SK-N-SH treated with all-trans-retinoic acid at 6 μM for 48 hours (cell line): Measurements from ENCODE around the gene HYI.

Source experiments
- ATAC-seq: fragments of 200-7000 bp; cut with Tn5 transposase; 3 replicates; pipeline ENCODE4 v1.9.1; 2020; ENCODE audit warnings: mild to moderate bottlenecking, moderate library complexity
- ARNTL ChIP-seq: fragments of 450-650 bp; formaldehyde crosslinking; IDR thresholded peaks from 2 replicates; pipeline ENCODE4 v1.5.0; 2020; ENCODE audit warnings: low read depth, mild to moderate bottlenecking, moderate library complexity, borderline replicate concordance
- BACH2 ChIP-seq: fragments of 250-450 bp; sonication (Bioruptor Pico); IDR thresholded peaks from 2 replicates; pipeline ENCODE4 v1.9.0; 2021; ENCODE audit warnings: mild to moderate bottlenecking, borderline replicate concordance
- CSDC2 ChIP-seq: fragments of 250-450 bp; sonication (Bioruptor Pico); IDR thresholded peaks from 2 replicates; pipeline ENCODE4 v1.5.0; 2020; ENCODE audit warnings: mild to moderate bottlenecking, moderate library complexity
- ESRRG ChIP-seq: fragments of 250-450 bp; sonication (Bioruptor Pico); IDR thresholded peaks from 2 replicates; pipeline ENCODE4 v1.6.1; 2021; ENCODE audit warnings: mild to moderate bottlenecking
- GLIS3 ChIP-seq: fragments of 250-450 bp; sonication (Bioruptor Pico); IDR thresholded peaks from 2 replicates; pipeline ENCODE4 v1.5.0; 2020; ENCODE audit warnings: mild to moderate bottlenecking, moderate library complexity
- ISL1 ChIP-seq: fragments of 250-450 bp; sonication (Bioruptor Pico); IDR thresholded peaks from 2 replicates; pipeline ENCODE4 v2.1.2; 2022; ENCODE audit warnings: mild to moderate bottlenecking, moderate library complexity
- OSR1 ChIP-seq: fragments of 250-450 bp; sonication (Bioruptor Pico); IDR thresholded peaks from 2 replicates; pipeline ENCODE4 v1.8.0; 2022; ENCODE audit warnings: moderate library complexity, mild to moderate bottlenecking, inconsistent platforms
- PPARA ChIP-seq: fragments of 250-450 bp; sonication (Bioruptor Pico); IDR thresholded peaks from 2 replicates; pipeline ENCODE4 v1.5.0; 2020; ENCODE audit warnings: mild to moderate bottlenecking, borderline replicate concordance
- RARB ChIP-seq: fragments of 250-450 bp; sonication (Bioruptor Pico); IDR thresholded peaks from 2 replicates; pipeline ENCODE4 v1.8.0; 2021; ENCODE audit warnings: mild to moderate bottlenecking, moderate library complexity
- SNAI2 ChIP-seq: fragments of 250-450 bp; sonication (Bioruptor Pico); IDR thresholded peaks from 2 replicates; pipeline ENCODE4 v1.5.0; 2020; ENCODE audit warnings: mild to moderate bottlenecking, moderate library complexity
- TCF4 ChIP-seq: fragments of 250-450 bp; sonication (Bioruptor Pico); IDR thresholded peaks from 2 replicates; pipeline ENCODE4 v1.8.0; 2021; ENCODE audit warnings: mild to moderate bottlenecking, moderate library complexity, borderline replicate concordance
- TOX ChIP-seq: fragments of 250-450 bp; sonication (Bioruptor Pico); IDR thresholded peaks from 2 replicates; pipeline ENCODE4 v1.8.0; 2021; ENCODE audit warnings: mild to moderate bottlenecking, moderate library complexity, borderline replicate concordance
- ZC3H10 ChIP-seq: fragments of 250-450 bp; sonication (Bioruptor Pico); IDR thresholded peaks from 2 replicates; pipeline ENCODE4 v1.5.1; 2021; ENCODE audit warnings: mild to moderate bottlenecking, moderate library complexity
- ZFP3 ChIP-seq: fragments of 250-450 bp; sonication (Bioruptor Pico); IDR thresholded peaks from 2 replicates; pipeline ENCODE4 v1.5.0; 2020; ENCODE audit warnings: mild to moderate bottlenecking, moderate library complexity
- ZFP30 ChIP-seq: fragments of 450-650 bp; formaldehyde crosslinking; IDR thresholded peaks from 2 replicates; pipeline ENCODE4 v1.5.0; 2022; ENCODE audit warnings: mild to moderate bottlenecking, moderate library complexity
- ZNF565 ChIP-seq: fragments of 450-650 bp; formaldehyde crosslinking; conservative IDR thresholded peaks from 2 replicates; pipeline ENCODE4 v1.5.0; 2020; ENCODE audit warnings: low read depth, mild to moderate bottlenecking, moderate library complexity
- ZNF8 ChIP-seq: fragments of 450-650 bp; formaldehyde crosslinking; IDR thresholded peaks from 2 replicates; pipeline ENCODE4 v1.5.0; 2020; ENCODE audit warnings: mild to moderate bottlenecking, moderate library complexity
- TF ChIP-seq, protein P1 (sequence below): fragments of 250-450 bp; sonication (Bioruptor Pico); IDR thresholded peaks from 2 replicates; pipeline ENCODE4 v1.5.1; 2021; ENCODE audit warnings: mild to moderate bottlenecking, moderate library complexity
- TF ChIP-seq, protein P2 (sequence below): fragments of 250-450 bp; sonication (Bioruptor Pico); IDR thresholded peaks from 2 replicates; pipeline ENCODE4 v1.5.0; 2020; ENCODE audit warnings: mild to moderate bottlenecking, moderate library complexity
- TF ChIP-seq, protein P3 (sequence below): fragments of 250-450 bp; sonication (Bioruptor Pico); IDR thresholded peaks from 2 replicates; pipeline ENCODE4 v1.8.0; 2021; ENCODE audit warnings: low read depth, mild to moderate bottlenecking, moderate library complexity, borderline replicate concordance
- TF ChIP-seq, protein P4 (sequence below): fragments of 250-450 bp; sonication (Bioruptor Pico); IDR thresholded peaks from 2 replicates; pipeline ENCODE4 v1.5.1; 2020; ENCODE audit warnings: low read depth, mild to moderate bottlenecking, moderate library complexity

Gene HYI

DNA sequence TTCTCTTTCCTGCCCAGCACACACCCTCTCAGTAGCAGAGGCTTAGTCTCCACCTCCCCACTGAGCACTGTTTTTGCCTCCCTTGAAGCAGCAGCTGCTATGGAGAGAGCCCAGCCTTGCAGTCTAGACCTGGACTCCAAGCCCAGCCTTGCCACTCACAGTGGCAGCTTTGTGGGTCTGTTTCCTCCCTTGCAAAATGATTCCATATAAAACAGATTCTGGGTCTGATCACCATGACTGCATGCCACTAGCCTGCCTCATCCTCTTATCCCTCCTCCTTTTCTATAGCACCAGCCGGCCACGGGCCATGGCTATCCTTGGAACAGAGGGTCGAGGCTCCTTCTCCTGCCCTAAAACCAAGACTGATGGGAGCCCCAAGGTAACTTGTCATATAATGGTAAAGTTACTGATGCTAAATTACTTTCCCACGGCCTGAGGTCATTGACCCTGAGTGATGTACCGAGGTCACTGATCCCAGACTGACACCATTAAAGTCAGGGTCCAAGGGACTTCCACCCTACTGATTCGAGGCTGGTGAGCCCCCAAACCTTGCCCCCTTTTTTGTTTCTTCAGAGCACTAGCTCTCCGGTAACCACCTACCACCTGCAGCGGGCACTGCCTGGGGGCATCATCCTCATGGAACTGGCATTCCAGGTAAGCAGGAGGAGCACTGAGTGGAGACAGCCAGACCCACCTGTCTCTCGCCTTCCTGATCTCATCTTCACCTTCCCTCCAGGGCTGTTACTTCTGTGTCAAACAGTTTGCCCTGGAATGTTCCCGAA is 7.9 kb downstream of the HYI start:
- ATAC-seq, result no peak
- TF ChIP-seq SNAI2, result no peak
- TF ChIP-seq PPARA (CRISPR knock-in tag), result no peak
- TF ChIP-seq BACH2, result no peak
- TF ChIP-seq, protein P1, sequence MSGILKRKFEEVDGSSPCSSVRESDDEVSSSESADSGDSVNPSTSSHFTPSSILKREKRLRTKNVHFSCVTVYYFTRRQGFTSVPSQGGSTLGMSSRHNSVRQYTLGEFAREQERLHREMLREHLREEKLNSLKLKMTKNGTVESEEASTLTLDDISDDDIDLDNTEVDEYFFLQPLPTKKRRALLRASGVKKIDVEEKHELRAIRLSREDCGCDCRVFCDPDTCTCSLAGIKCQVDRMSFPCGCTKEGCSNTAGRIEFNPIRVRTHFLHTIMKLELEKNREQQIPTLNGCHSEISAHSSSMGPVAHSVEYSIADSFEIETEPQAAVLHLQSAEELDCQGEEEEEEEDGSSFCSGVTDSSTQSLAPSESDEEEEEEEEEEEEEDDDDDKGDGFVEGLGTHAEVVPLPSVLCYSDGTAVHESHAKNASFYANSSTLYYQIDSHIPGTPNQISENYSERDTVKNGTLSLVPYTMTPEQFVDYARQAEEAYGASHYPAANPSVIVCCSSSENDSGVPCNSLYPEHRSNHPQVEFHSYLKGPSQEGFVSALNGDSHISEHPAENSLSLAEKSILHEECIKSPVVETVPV, result no peak
- TF ChIP-seq TOX (CRISPR knock-in tag), result no peak
- no peak for TF ChIP-seq OSR1 (CRISPR knock-in tag)

DNA sequence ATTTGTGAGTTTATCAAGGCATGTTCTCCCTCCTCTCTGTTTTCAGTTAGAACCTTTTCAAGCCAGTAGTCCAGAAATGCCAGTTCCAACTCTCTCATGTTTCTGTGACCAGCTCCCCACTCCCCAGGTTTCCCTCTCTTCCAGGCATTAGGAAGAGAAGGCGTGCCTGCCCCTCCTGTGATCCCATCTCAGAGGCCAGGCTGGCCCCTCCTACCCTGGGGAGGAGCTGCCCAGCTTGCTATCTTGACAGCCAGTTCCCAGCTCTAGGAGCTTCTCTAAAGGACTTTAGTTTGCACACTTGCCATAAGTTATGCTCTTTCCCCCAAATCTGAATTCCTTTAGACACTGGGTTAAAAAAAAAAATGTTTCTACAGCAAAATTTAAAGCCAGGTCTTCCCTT is 8.9 kb downstream of the HYI start:
- TF ChIP-seq, protein P2, sequence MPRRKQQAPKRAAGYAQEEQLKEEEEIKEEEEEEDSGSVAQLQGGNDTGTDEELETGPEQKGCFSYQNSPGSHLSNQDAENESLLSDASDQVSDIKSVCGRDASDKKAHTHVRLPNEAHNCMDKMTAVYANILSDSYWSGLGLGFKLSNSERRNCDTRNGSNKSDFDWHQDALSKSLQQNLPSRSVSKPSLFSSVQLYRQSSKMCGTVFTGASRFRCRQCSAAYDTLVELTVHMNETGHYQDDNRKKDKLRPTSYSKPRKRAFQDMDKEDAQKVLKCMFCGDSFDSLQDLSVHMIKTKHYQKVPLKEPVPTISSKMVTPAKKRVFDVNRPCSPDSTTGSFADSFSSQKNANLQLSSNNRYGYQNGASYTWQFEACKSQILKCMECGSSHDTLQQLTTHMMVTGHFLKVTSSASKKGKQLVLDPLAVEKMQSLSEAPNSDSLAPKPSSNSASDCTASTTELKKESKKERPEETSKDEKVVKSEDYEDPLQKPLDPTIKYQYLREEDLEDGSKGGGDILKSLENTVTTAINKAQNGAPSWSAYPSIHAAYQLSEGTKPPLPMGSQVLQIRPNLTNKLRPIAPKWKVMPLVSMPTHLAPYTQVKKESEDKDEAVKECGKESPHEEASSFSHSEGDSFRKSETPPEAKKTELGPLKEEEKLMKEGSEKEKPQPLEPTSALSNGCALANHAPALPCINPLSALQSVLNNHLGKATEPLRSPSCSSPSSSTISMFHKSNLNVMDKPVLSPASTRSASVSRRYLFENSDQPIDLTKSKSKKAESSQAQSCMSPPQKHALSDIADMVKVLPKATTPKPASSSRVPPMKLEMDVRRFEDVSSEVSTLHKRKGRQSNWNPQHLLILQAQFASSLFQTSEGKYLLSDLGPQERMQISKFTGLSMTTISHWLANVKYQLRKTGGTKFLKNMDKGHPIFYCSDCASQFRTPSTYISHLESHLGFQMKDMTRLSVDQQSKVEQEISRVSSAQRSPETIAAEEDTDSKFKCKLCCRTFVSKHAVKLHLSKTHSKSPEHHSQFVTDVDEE, result no peak
- TF ChIP-seq ZC3H10 (CRISPR knock-in tag) (no peak), ESRRG (CRISPR knock-in tag) (no peak), ZNF8 (CRISPR knock-in tag) (no peak), TCF4 (CRISPR knock-in tag) (no peak), ARNTL (CRISPR knock-in tag) (no peak), ZNF565 (CRISPR knock-in tag) (no peak), ZFP3 (CRISPR knock-in tag) (no peak), RARB (CRISPR knock-in tag) (no peak), PPARA (CRISPR knock-in tag) (no peak), ZFP30 (no peak), GLIS3 (CRISPR knock-in tag) (no peak), CSDC2 (no peak)
- TF ChIP-seq, protein P3, sequence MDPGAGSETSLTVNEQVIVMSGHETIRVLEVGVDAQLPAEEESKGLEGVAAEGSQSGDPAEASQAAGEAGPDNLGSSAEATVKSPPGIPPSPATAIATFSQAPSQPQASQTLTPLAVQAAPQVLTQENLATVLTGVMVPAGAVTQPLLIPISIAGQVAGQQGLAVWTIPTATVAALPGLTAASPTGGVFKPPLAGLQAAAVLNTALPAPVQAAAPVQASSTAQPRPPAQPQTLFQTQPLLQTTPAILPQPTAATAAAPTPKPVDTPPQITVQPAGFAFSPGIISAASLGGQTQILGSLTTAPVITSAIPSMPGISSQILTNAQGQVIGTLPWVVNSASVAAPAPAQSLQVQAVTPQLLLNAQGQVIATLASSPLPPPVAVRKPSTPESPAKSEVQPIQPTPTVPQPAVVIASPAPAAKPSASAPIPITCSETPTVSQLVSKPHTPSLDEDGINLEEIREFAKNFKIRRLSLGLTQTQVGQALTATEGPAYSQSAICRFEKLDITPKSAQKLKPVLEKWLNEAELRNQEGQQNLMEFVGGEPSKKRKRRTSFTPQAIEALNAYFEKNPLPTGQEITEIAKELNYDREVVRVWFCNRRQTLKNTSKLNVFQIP (CRISPR knock-in tag), result no peak
- TF ChIP-seq, protein P4, sequence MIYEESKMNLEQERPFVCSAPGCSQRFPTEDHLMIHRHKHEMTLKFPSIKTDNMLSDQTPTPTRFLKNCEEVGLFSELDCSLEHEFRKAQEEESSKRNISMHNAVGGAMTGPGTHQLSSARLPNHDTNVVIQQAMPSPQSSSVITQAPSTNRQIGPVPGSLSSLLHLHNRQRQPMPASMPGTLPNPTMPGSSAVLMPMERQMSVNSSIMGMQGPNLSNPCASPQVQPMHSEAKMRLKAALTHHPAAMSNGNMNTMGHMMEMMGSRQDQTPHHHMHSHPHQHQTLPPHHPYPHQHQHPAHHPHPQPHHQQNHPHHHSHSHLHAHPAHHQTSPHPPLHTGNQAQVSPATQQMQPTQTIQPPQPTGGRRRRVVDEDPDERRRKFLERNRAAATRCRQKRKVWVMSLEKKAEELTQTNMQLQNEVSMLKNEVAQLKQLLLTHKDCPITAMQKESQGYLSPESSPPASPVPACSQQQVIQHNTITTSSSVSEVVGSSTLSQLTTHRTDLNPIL (CRISPR knock-in tag), result no peak

DNA sequence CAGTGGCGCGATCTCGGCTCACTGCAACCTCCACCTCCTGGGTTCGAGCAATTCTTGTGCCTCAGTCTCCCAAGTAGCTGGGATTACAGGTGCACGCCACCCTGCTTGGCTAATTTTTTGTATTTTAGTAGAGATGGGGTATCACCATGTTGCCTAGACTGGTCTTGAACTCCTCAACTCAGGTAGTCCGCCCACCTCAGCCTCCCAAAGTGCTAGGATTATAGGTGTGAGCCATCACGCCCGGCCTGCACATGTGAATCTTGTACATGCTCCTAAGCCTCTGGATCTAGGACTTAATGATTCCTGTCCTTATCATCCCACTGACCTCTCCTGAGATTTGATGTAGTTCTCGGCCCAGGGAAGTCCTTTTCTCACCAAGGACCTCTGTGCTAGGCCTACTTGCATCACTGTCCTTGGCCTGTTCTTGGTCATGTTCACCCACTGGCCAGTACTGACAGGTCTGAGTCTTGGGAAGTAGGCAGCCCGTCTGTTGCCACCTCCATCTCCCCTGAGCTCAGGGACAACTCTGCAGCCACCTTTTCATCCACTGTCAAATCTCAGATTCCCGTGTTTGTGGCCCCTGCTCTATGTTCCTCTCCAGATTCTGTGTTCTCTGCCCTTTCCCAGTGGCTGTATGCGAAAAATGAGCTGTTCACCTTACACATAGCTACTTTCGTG is 9.4 kb downstream of the HYI start:
- ATAC-seq, result no peak
- no peak for TF ChIP-seq ISL1 (CRISPR knock-in tag)
- TF ChIP-seq ZFP3 (CRISPR knock-in tag), result no peak
- no peak for TF ChIP-seq SNAI2

More for the DNA sequence above, 8.9 kb downstream of the HYI start:
- ATAC-seq, result peak; percentile 36; the same call in 1 of the 3 replicates
